Left ventricle myocardium inferior (tissue), 1 donor: Measurements from ENCODE around the gene USP9X. TPM values are rescaled to one million over a fixed set of nuclear protein-coding genes. Genes with fewer than 3 reads are reported as not detected.
"Not testable (repeated sequence)": the region's sequence is repeated elsewhere in the genome, so short reads cannot be mapped to it uniquely, and the experiment has no call there.

Source experiments
- DNase-seq: peaks from one replicate; pipeline ENCODE4 v3.0.0-alpha.2; 2020
- H3K27ac ChIP-seq: fragments of 200-600 bp; replicated peaks from 2 replicates; pipeline ENCODE4 v1.8.0; 2021
- H3K27me3 ChIP-seq: fragments of 200-600 bp; 2 replicates; pipeline ENCODE4 v1.8.0; 2021; ENCODE audit warnings: low read depth
- H3K36me3 ChIP-seq: fragments of 200-600 bp; 2 replicates; pipeline ENCODE4 v1.8.0; 2021
- H3K4me1 ChIP-seq: fragments of 200-600 bp; 2 replicates; pipeline ENCODE4 v1.8.0; 2021
- H3K4me3 ChIP-seq: fragments of 200-600 bp; 2 replicates; pipeline ENCODE4 v1.8.0; 2021; ENCODE audit warnings: mild to moderate bottlenecking, moderate library complexity
- H3K9me3 ChIP-seq: fragments of 200-600 bp; replicated peaks from 2 replicates; pipeline ENCODE4 v1.8.0; 2021
- CTCF ChIP-seq: fragments of 200-600 bp; IDR thresholded peaks from 2 replicates; pipeline ENCODE4 v1.8.0; 2021; ENCODE audit warnings: antibody characterized with exemption, mild to moderate bottlenecking, borderline replicate concordance
- intact Hi-C: fragments of 100-400 bp; cut with micrococcal nuclease; formaldehyde crosslinking; loops from one replicate; pipeline ENCODE4 v1.11.0; 2022
- total RNA-seq: library from RNA; stranded (reverse); fragmentation: NEBNext Ultra II Directional; extraction: Animal tissue kit (Norgen Biotek cat#: 25700); gene quantifications from one replicate; pipeline ENCODE4 v1.2.1, GENCODE V29; 2021
- donor health status: DM: no; HTN: yes; CAD: no; lungs with severe emphysema.

Gene USP9X
- total RNA-seq, 1 donor from 2014 or later: 50.9 TPM

DNA sequence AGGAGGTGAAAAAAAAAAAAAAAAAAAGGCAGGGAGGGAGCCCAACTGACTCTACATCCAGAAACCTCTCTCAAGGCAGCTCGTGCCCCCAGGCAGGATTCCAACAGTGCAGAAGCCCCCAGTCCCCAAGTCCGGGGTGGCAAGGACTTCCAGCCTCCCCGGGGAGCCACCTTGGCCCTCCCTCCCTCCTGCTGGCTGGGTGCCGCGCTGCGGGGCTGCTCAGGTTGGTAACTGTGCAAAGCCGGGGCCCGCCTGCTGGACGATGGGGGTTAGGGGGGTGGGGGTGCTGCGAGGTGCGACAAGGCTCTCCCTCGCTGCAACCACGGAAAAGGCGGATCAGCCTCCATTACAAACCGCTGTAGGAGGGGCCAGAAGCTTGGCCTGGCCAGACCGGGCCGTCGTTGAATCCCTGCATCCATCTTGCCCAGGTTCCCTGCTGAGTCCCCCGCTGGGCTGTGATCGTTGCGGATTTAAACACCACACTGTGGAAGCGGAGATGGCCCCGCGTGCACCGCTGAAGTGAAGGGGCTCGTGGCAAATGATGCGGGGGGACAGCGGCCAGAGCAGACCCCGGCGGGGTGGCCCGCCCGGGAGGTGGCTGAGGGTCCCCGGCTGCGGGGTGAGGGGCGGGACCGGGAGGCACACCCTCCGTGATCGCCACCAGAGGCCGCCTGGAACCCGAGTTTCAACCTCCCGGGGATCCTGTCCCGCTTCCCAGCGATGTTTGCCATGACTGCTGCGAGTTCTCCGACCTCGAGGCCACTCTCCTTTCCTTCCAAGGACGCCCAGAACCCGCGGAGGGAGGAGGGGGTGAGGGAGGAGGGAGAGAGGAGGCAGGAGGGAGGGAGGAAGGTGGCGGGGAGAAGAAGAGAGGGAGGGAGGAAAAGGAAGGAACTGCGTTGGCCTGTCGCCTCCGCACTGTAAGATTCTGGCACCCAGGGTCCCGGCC lies 190.7 kb downstream of the USP9X start:
- no peaks in the 10 kb centered on the region for H3K27me3 ChIP-seq
- H3K4me1 ChIP-seq: no peaks in the 10 kb centered on the region
- no peaks in the 10 kb centered on the region for H3K9me3 ChIP-seq
- peak overlapping the region; percentile 67 for H3K4me3 ChIP-seq
- peak; percentile 58 for DNase-seq
- H3K27ac ChIP-seq: peak overlapping the region; percentile 44
- peak; percentile 68 for TF ChIP-seq CTCF
- intact Hi-C loops: no loop called here
- no peaks in the 10 kb centered on the region for H3K36me3 ChIP-seq

- no peak for DNase-seq
- Histone ChIP-seq H3K9me3 (no peaks in the 10 kb centered on the region), H3K27me3 (no peaks in the 10 kb centered on the region), H3K4me3 (peak overlapping the region; percentile 67), H3K27ac (peak overlapping the region; percentile 44), H3K4me1 (no peaks in the 10 kb centered on the region), H3K36me3 (no peaks in the 10 kb centered on the region)
- intact Hi-C loops: no loop called here
- no peak for TF ChIP-seq CTCF
Observed at GRCh38 chrX:41276661-41277506, 191.6 kb downstream of the USP9X start.

DNA sequence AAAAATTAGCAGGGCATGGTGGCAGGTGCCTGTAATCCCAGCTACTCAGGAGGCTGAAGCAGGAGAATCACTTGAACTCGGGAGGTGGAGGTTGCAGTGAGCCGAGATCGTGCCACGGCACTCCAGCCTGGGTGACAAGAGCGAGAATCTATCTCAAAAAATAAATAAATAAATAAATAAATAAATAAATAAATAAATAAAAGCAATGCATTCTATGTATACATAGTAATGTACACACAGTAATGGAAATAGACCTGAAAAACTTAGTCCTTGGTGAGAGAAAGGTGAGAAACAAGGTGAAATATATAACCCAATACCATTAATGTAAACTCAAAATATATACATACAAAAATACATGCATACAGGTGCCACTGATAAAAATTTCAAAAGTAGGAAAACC lies 197.1 kb downstream of the USP9X start:
- H3K9me3 ChIP-seq, H3K4me3 ChIP-seq, H3K4me1 ChIP-seq, DNase-seq, H3K27ac ChIP-seq, H3K36me3 ChIP-seq, H3K27me3 ChIP-seq, intact Hi-C loops: not testable (repeated sequence)

DNA sequence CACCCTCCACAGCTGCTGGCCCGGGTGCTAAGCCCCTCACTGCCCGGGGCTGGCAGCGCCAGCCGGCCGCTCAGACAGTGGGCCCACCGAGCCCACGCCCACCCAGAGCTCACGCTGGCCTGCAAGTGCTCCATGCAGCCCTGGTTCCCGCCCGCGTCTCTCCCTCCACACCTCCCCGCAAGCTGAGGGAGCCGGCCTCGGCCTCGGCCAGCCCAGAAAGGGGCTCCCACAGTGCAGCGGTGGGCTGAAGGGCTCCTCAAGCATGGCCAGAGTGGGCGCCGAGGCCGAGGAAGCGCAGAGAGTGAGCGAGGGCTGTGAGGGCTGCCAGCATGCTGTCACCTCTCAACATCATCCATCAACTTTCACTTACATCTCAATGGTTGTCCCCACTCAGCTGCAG lies 200.7 kb downstream of the USP9X start:
- not testable (repeated sequence) for H3K9me3 ChIP-seq, DNase-seq

More for the DNA sequence above, 200.7 kb downstream of the USP9X start:
- H3K36me3 ChIP-seq, H3K27ac ChIP-seq, intact Hi-C loops, H3K4me3 ChIP-seq, H3K4me1 ChIP-seq, H3K27me3 ChIP-seq: not testable (repeated sequence)

Other genes starting within 250 kb of the USP9X start
- 138 TPM for gene DDX3X, start 248.7 kb downstream of the USP9X start, total RNA-seq